ENCODE measurements around the gene CNDP2.

CNDP2 gene

GRCh38 chr18:74480149-74480651 lies 16.0 kb upstream of the CNDP2 start:
- Mint-ChIP-seq H3K4me1 (peaks cover 4 to 6% of the 10 kb centered on the region in 2 donors), H3K36me3 (no peaks in the 10 kb centered on the region), H3K4me3 (no peak overlapping the region), H3K27me3 (peaks cover 7 to 8% of the 10 kb centered on the region in 2 donors), H3K9me3 (no peaks in the 10 kb centered on the region), H3K27ac (no peak overlapping the region)
- ATAC-seq (replicated peaks) (no peak), DNase-seq (no peak)

GRCh38 chr18:74482697-74483096 lies 13.5 kb upstream of the CNDP2 start:
- Mint-ChIP-seq H3K36me3 (no peaks in the 10 kb centered on the region), H3K9me3 (no peaks in the 10 kb centered on the region), H3K4me1 (peaks cover 10 to 15% of the 10 kb centered on the region in 2 donors), H3K27ac (no peak overlapping the region), H3K27me3 (peaks cover 4 to 7% of the 10 kb centered on the region in 2 donors), H3K4me3 (no peak overlapping the region)
- no peak for ATAC-seq (replicated peaks)
- no peak for DNase-seq

- Mint-ChIP-seq H3K9me3 (no peaks in the 10 kb centered on the region), H3K4me3 (no peak overlapping the region), H3K27me3 (no peaks in the 10 kb centered on the region), H3K36me3 (no peaks in the 10 kb centered on the region), H3K4me1 (peaks cover 10 to 15% of the 10 kb centered on the region in 2 donors), H3K27ac (peak overlapping the region; percentile 25)
- no peak for DNase-seq
- no peak for ATAC-seq (replicated peaks)
These were observed 9.9 kb upstream of the CNDP2 start for GRCh38 chr18:74486119-74486849.

- peaks cover 10 to 15% of the 10 kb centered on the region in 2 donors for H3K4me1 Mint-ChIP-seq
- no peaks in the 10 kb centered on the region for H3K27me3 Mint-ChIP-seq
- no peak overlapping the region for H3K4me3 Mint-ChIP-seq
- DNase-seq (no peak), ATAC-seq (replicated peaks) (no peak)
- H3K27ac Mint-ChIP-seq, result no peak overlapping the region
- no peaks in the 10 kb centered on the region for H3K9me3 Mint-ChIP-seq
- peaks cover 0 to 3% of the 10 kb centered on the region in 2 donors for H3K36me3 Mint-ChIP-seq
These were observed 7.8 kb upstream of the CNDP2 start for GRCh38 chr18:74488354-74488753.

GRCh38 chr18:74488864-74489263 lies 7.3 kb upstream of the CNDP2 start:
- Mint-ChIP-seq H3K27me3 (no peaks in the 10 kb centered on the region), H3K36me3 (peaks cover 0 to 3% of the 10 kb centered on the region in 2 donors), H3K9me3 (no peaks in the 10 kb centered on the region), H3K4me1 (peaks cover 14 to 19% of the 10 kb centered on the region in 2 donors), H3K27ac (no peak overlapping the region), H3K4me3 (no peak overlapping the region)
- DNase-seq (no peak), ATAC-seq (replicated peaks) (no peak)

- no peak for DNase-seq
These were observed 6.5 kb upstream of the CNDP2 start for GRCh38 chr18:74489676-74490075.

GRCh38 chr18:74492259-74492658 lies 3.9 kb upstream of the CNDP2 start:
- peaks cover under 1 to 10% of the 10 kb centered on the region in 2 donors for H3K36me3 Mint-ChIP-seq
- H3K27ac Mint-ChIP-seq, result peak overlapping the region; percentile 65
- H3K4me1 Mint-ChIP-seq, result peaks cover 10 to 11% of the 10 kb centered on the region in 2 donors
- no peak for DNase-seq
- no peaks in the 10 kb centered on the region for H3K9me3 Mint-ChIP-seq
- H3K27me3 Mint-ChIP-seq, result no peaks in the 10 kb centered on the region
- ATAC-seq (replicated peaks), result no peak
- no peak overlapping the region for H3K4me3 Mint-ChIP-seq

More at GRCh38 chr18:74489676-74490075, 6.5 kb upstream of the CNDP2 start:
- Mint-ChIP-seq H3K36me3 (peaks cover 0 to 3% of the 10 kb centered on the region in 2 donors), H3K4me3 (no peak overlapping the region), H3K27ac (no peak overlapping the region), H3K9me3 (no peaks in the 10 kb centered on the region), H3K27me3 (no peaks in the 10 kb centered on the region), H3K4me1 (peaks cover 14 to 16% of the 10 kb centered on the region in 2 donors)
- ATAC-seq (replicated peaks), result no peak

- no peak overlapping the region for H3K4me3 Mint-ChIP-seq
- ATAC-seq (replicated peaks) (peak; percentile 32 to 33), DNase-seq (peak; percentile 37)
- peaks cover 17 to 23% of the 10 kb centered on the region in 2 donors for H3K4me1 Mint-ChIP-seq
- no peaks in the 10 kb centered on the region for H3K27me3 Mint-ChIP-seq
- no peaks in the 10 kb centered on the region for H3K9me3 Mint-ChIP-seq
- peaks cover 8 to 18% of the 10 kb centered on the region in 2 donors for H3K36me3 Mint-ChIP-seq
- H3K27ac Mint-ChIP-seq, result peak overlapping the region; percentile 22
These were observed 2.5 kb upstream of the CNDP2 start for GRCh38 chr18:74493689-74494088.

- Mint-ChIP-seq H3K36me3 (peaks cover 11 to 23% of the 10 kb centered on the region in 2 donors), H3K27me3 (no peaks in the 10 kb centered on the region), H3K4me3 (no peak overlapping the region), H3K27ac (no peak overlapping the region), H3K9me3 (no peaks in the 10 kb centered on the region), H3K4me1 (peaks cover 22 to 31% of the 10 kb centered on the region in 2 donors)
- ATAC-seq (replicated peaks) (no peak), DNase-seq (no peak)
These were observed 1.6 kb upstream of the CNDP2 start for GRCh38 chr18:74494514-74494913.

GRCh38 chr18:74496508-74497323 lies 553 bp downstream of the CNDP2 start:
- Mint-ChIP-seq H3K27ac (peak overlapping the region; percentile 94), H3K27me3 (no peaks in the 10 kb centered on the region), H3K9me3 (no peaks in the 10 kb centered on the region), H3K4me3 (peak overlapping the region; percentile 93 to 94), H3K36me3 (peaks cover 22 to 37% of the 10 kb centered on the region in 2 donors), H3K4me1 (peaks cover 32 to 47% of the 10 kb centered on the region in 2 donors)
- peak; percentile 33 to 38 for ATAC-seq (replicated peaks)
- DNase-seq, result peak; percentile 50

GRCh38 chr18:74497324-74497676 lies 1.1 kb downstream of the CNDP2 start:
- no peak for ATAC-seq (replicated peaks)
- DNase-seq, result no peak
- peaks cover 32 to 52% of the 10 kb centered on the region in 2 donors for H3K4me1 Mint-ChIP-seq
- H3K36me3 Mint-ChIP-seq, result peaks cover 25 to 40% of the 10 kb centered on the region in 2 donors
- peak overlapping the region; percentile 93 to 94 for H3K4me3 Mint-ChIP-seq
- H3K27ac Mint-ChIP-seq, result peak overlapping the region; percentile 94
- H3K9me3 Mint-ChIP-seq, result no peaks in the 10 kb centered on the region
- no peaks in the 10 kb centered on the region for H3K27me3 Mint-ChIP-seq

- Mint-ChIP-seq H3K4me1 (peaks cover 32 to 55% of the 10 kb centered on the region in 2 donors), H3K9me3 (no peaks in the 10 kb centered on the region)
These were observed 1.6 kb downstream of the CNDP2 start for GRCh38 chr18:74497778-74498177.

GRCh38 chr18:74498712-74499627 lies 2.8 kb downstream of the CNDP2 start:
- no peaks in the 10 kb centered on the region for H3K9me3 Mint-ChIP-seq
- peaks cover 34 to 52% of the 10 kb centered on the region in 2 donors for H3K36me3 Mint-ChIP-seq
- peaks cover 30 to 51% of the 10 kb centered on the region in 2 donors for H3K4me1 Mint-ChIP-seq
- no peaks in the 10 kb centered on the region for H3K27me3 Mint-ChIP-seq
- peak overlapping the region; percentile 93 for H3K4me3 Mint-ChIP-seq
- ATAC-seq (replicated peaks) (peak; percentile 37), DNase-seq (peak; percentile 61)
- H3K27ac Mint-ChIP-seq, result peak overlapping the region; percentile 94

More at GRCh38 chr18:74497778-74498177, 1.6 kb downstream of the CNDP2 start:
- Mint-ChIP-seq H3K4me3 (peak overlapping the region; percentile 93 to 94), H3K27me3 (no peaks in the 10 kb centered on the region), H3K36me3 (peaks cover 28 to 42% of the 10 kb centered on the region in 2 donors), H3K27ac (peak overlapping the region; percentile 94)
- DNase-seq, result no peak
- no peak for ATAC-seq (replicated peaks)

All from stimulated activated naive B cell treated with anti-CD40 and anti-IgM and Interleukin-4, amounts not matched to agents 10 μg/mL and 1 μg/mL and 100 μg/mL, for 72 hours (primary cell).